ENCODE results near the gene WDR93. TPM values are rescaled to one million over a fixed set of nuclear protein-coding genes. Genes with fewer than 3 reads are reported as not detected.

WDR93 gene
- polyA plus RNA-seq, 3 donors, result not detected

DNA sequence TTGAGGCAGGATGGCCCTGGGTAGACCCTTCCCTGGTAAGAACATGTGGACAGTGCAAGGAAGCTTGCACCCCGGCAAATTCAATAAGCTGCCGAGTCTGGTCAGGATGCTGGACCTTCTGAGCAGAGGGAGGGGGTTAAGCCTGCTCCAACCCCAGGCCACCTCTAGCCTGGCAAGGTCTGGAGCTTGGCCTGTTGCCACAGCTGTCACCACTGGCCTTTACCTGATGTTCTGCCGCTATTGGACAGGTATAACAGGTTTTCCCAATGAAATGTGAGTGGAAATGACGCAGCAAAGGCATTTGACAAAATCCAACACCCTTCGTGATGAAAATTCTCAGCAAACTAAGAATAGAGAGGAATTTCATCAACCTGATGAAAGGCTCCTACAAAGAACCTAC, 61.1 kb downstream of the WDR93 start:
- no peak overlapping the region for H2AFZ ChIP-seq (ENCODE audit: insufficient read depth, low read depth, low read length, poor library complexity, severe bottlenecking)
- no peak for DNase-seq
- no peaks in the 10 kb centered on the region for H3K9me3 ChIP-seq (replicated peaks in 1 of 2; ENCODE audit: control insufficient read depth in 1 of 2, insufficient read depth in 1 of 2, low read length in 2 of 2)
- Mint-ChIP-seq H3K9me3 (no peaks in the 10 kb centered on the region), H3K4me1 (peaks cover 9% of the 10 kb centered on the region), H3K27ac (no peak overlapping the region), H3K27me3 (ENCODE audit: low read depth in 3 of 3) (peaks cover 18 to 26% (median 21%) of the 10 kb centered on the region in 3 donors), H3K36me3 (peaks cover 0 to 3% of the 10 kb centered on the region in 2 donors), H3K4me3 (peak overlapping the region in 1 of 2 donors; percentile 15)
- no peak overlapping the region for H3K9ac ChIP-seq (ENCODE audit: insufficient read depth, low read length, poor library complexity, severe bottlenecking)
- no peaks in the 10 kb centered on the region for H3K36me3 ChIP-seq (replicated peaks in 1 of 2; ENCODE audit: control insufficient read depth in 1 of 2, insufficient read depth in 2 of 2, low read length in 2 of 2)
- TF ChIP-seq, protein P1, sequence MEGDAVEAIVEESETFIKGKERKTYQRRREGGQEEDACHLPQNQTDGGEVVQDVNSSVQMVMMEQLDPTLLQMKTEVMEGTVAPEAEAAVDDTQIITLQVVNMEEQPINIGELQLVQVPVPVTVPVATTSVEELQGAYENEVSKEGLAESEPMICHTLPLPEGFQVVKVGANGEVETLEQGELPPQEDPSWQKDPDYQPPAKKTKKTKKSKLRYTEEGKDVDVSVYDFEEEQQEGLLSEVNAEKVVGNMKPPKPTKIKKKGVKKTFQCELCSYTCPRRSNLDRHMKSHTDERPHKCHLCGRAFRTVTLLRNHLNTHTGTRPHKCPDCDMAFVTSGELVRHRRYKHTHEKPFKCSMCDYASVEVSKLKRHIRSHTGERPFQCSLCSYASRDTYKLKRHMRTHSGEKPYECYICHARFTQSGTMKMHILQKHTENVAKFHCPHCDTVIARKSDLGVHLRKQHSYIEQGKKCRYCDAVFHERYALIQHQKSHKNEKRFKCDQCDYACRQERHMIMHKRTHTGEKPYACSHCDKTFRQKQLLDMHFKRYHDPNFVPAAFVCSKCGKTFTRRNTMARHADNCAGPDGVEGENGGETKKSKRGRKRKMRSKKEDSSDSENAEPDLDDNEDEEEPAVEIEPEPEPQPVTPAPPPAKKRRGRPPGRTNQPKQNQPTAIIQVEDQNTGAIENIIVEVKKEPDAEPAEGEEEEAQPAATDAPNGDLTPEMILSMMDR (IDR thresholded peaks at IDR 0.05), result no peak
- H3K27ac ChIP-seq (ENCODE audit: low read depth in 1 of 2, low read length in 2 of 2), result no peak overlapping the region
- intact Hi-C loops (cut with micrococcal nuclease), result loop anchor here in 1 of 2 donors (5.0 kb wide), 1 partner anchor 321 kb away; no protein-coding TSS in a partner anchor
- peaks cover 12 to 22% of the 10 kb centered on the region in 2 donors for H3K4me1 ChIP-seq (ENCODE audit: control insufficient read depth in 1 of 2, insufficient read depth in 2 of 2, low read length in 2 of 2)
- no peaks in the 10 kb centered on the region for H3K79me2 ChIP-seq (ENCODE audit: insufficient read depth, low read length)
- no peak overlapping the region for H3K4me2 ChIP-seq (replicated peaks; ENCODE audit: extremely low read depth, low read length, poor library complexity, severe bottlenecking)
- peak overlapping the region in 1 of 3 experiments; percentile 75 for H3K4me3 ChIP-seq (replicated peaks in 1 of 3; ENCODE audit: low read depth in 2 of 3, low read length in 3 of 3)
- no peaks in the 10 kb centered on the region for H4K20me1 ChIP-seq (ENCODE audit: insufficient read depth, low read length)
- peaks cover 0 to 17% of the 10 kb centered on the region in 2 donors for H3K27me3 ChIP-seq (ENCODE audit: control insufficient read depth in 2 of 2, insufficient read depth in 2 of 2, low read length in 2 of 2)
- WGBS (ENCODE audit: insufficient coverage), result 92% methylated on average over 2 of the region's 5 CpGs

DNA sequence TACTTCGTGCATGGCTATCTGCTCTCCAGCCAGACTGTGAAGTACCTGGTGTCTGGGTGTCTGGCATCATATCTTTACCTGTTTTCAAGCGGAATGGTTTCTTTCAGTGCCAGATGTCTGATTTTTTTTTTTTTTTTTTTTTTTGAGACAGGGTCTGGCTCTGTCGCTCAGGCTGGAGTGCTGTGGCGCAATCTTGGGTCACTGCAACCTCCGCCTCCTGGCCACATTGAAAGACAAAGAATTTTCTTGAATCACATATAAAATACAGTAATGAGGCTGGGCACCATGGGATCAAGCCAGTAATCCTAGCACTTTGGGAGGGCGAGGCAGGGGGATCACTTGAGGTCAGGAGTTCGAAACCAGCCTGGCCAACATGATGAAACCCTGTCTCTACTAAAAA, 63.2 kb downstream of the WDR93 start:
- Histone ChIP-seq H3K36me3 (replicated peaks in 1 of 2; ENCODE audit: control insufficient read depth in 1 of 2, insufficient read depth in 2 of 2, low read length in 2 of 2) (no peaks in the 10 kb centered on the region), H3K4me2 (replicated peaks; ENCODE audit: extremely low read depth, low read length, poor library complexity, severe bottlenecking) (no peak overlapping the region), H3K27me3 (ENCODE audit: control insufficient read depth in 2 of 2, insufficient read depth in 2 of 2, low read length in 2 of 2) (peaks cover 0 to 17% of the 10 kb centered on the region in 2 donors), H3K9me3 (replicated peaks in 1 of 2; ENCODE audit: control insufficient read depth in 1 of 2, insufficient read depth in 1 of 2, low read length in 2 of 2) (no peaks in the 10 kb centered on the region), H3K79me2 (ENCODE audit: insufficient read depth, low read length) (no peaks in the 10 kb centered on the region), H3K9ac (ENCODE audit: insufficient read depth, low read length, poor library complexity, severe bottlenecking) (no peak overlapping the region), H3K27ac (ENCODE audit: low read depth in 1 of 2, low read length in 2 of 2) (no peak overlapping the region), H3K4me1 (ENCODE audit: control insufficient read depth in 1 of 2, insufficient read depth in 2 of 2, low read length in 2 of 2) (peaks cover 12 to 22% of the 10 kb centered on the region in 2 donors), H2AFZ (ENCODE audit: insufficient read depth, low read depth, low read length, poor library complexity, severe bottlenecking) (no peak overlapping the region), H3K4me3 (replicated peaks in 1 of 3; ENCODE audit: low read depth in 2 of 3, low read length in 3 of 3) (no peak overlapping the region), H4K20me1 (ENCODE audit: insufficient read depth, low read length) (no peaks in the 10 kb centered on the region)
- no CpG with 5 or more reads among the region's 7 CpGs for WGBS (ENCODE audit: insufficient coverage)
- Mint-ChIP-seq H3K27me3 (ENCODE audit: low read depth in 3 of 3) (peaks cover 18 to 26% (median 19%) of the 10 kb centered on the region in 3 donors), H3K9me3 (no peaks in the 10 kb centered on the region), H3K4me3 (no peak overlapping the region), H3K36me3 (peaks cover 0 to 3% of the 10 kb centered on the region in 2 donors), H3K4me1 (peaks cover 9% of the 10 kb centered on the region), H3K27ac (no peak overlapping the region)
- intact Hi-C loops (cut with micrococcal nuclease), result loop anchor here in 1 of 2 donors (5.0 kb wide), 1 partner anchor 318 kb away; no protein-coding TSS in a partner anchor
- DNase-seq, result no peak
- TF ChIP-seq, protein P1 (IDR thresholded peaks at IDR 0.05), result no peak

All from CD14-positive monocyte (primary cell).